IMR-90 (cell line): ENCODE results near the gene DPYD. TPM values are rescaled to one million over a fixed set of nuclear protein-coding genes. Genes with fewer than 3 reads are reported as not detected.

Experiments used
- ATAC-seq: fragments of 200-7000 bp; cut with Tn5 transposase; 2 replicates; pipeline ENCODE4 v1.9.1; 2020; ENCODE audit warnings: low read depth, mild to moderate bottlenecking, moderate library complexity
- BruUV-seq: library from RNA; stranded (reverse); fragments of 400-500 nt; replicated peaks from 2 replicates; lab custom pipeline; 2021; lab: Mats Ljungman, UMichigan
- CTCF ChIA-PET: fragments of 300-600 bp; formaldehyde crosslinking; extraction: SDS; loops from one replicate; lab custom pipeline; 2021; ENCODE audit warnings: antibody characterized with exemption; lab: Yijun Ruan, JAX
- POLR2A ChIA-PET: fragments of 300-600 bp; sonication (Branson Sonifier 250); formaldehyde crosslinking; loops from one replicate; lab custom pipeline; 2022; ENCODE audit warnings: antibody characterized with exemption; ENCODE audit not compliant: unreplicated experiment; lab: Charles Lee
- DNase-seq: peaks from one replicate; pipeline ENCODE4 v3.0.0; 2013
- H2AFZ ChIP-seq: replicated peaks from 2 replicates; pipeline ENCODE3; 2013; ENCODE audit warnings: low read length, mild to moderate bottlenecking; ENCODE audit not compliant: poor library complexity
- H2AK5ac ChIP-seq: 2 replicates; pipeline ENCODE4 v1.6.1; 2013; ENCODE audit warnings: low read depth, low read length, inconsistent platforms
- H2AK9ac ChIP-seq: replicated peaks from 2 replicates; pipeline ENCODE3; 2013; ENCODE audit warnings: mild to moderate bottlenecking, low read depth, low read length, moderate library complexity; ENCODE audit not compliant: poor library complexity
- H2BK120ac ChIP-seq: 2 replicates; pipeline ENCODE4 v1.6.1; 2013; ENCODE audit warnings: low read depth, low read length, inconsistent platforms
- H2BK15ac ChIP-seq: 3 replicates; pipeline ENCODE4 v1.6.1; 2013; ENCODE audit warnings: low read depth, low read length, inconsistent platforms
- H2BK20ac ChIP-seq: 2 replicates; pipeline ENCODE4 v1.6.1; 2013; ENCODE audit warnings: low read depth, mild to moderate bottlenecking, inconsistent platforms, low read length, moderate library complexity
- H2BK5ac ChIP-seq: 2 replicates; pipeline ENCODE4 v1.6.1; 2013; ENCODE audit warnings: mild to moderate bottlenecking, low read depth, low read length, inconsistent platforms; ENCODE audit not compliant: poor library complexity, severe bottlenecking
- H3K14ac ChIP-seq: replicated peaks from 2 replicates; pipeline ENCODE4 v1.6.1; 2013; ENCODE audit warnings: low read depth, low read length, inconsistent platforms
- H3K18ac ChIP-seq: 2 replicates; pipeline ENCODE4 v1.6.1; 2013; ENCODE audit warnings: low read depth, low read length, control low read depth
- H3K23ac ChIP-seq: 2 replicates; pipeline ENCODE4 v1.6.1; 2013; ENCODE audit warnings: low read depth, low read length, inconsistent platforms
- H3K27ac ChIP-seq: 2 replicates; pipeline ENCODE4 v1.5.1; 2013; ENCODE audit warnings: mild to moderate bottlenecking, control low read depth, low read length; ENCODE audit not compliant: insufficient read depth
- H3K27me3 ChIP-seq: 2 replicates; pipeline ENCODE4 v1.6.1; 2013; ENCODE audit warnings: low read length; ENCODE audit not compliant: control insufficient read depth, insufficient read depth
- H3K36me3 ChIP-seq: 2 replicates; pipeline ENCODE4 v1.6.1; 2013; ENCODE audit warnings: low read length, mixed read lengths; ENCODE audit not compliant: control insufficient read depth, insufficient read depth
- H3K4ac ChIP-seq: 2 replicates; pipeline ENCODE4 v1.6.1; 2013; ENCODE audit warnings: low read depth, low read length, inconsistent platforms
- H3K4me1 ChIP-seq: 2 replicates; pipeline ENCODE4 v1.6.1; 2013; ENCODE audit warnings: low read length, mixed read lengths; ENCODE audit not compliant: control insufficient read depth, insufficient read depth
- H3K4me2 ChIP-seq: 2 replicates; pipeline ENCODE4 v1.6.1; 2013; ENCODE audit warnings: low read depth, mild to moderate bottlenecking, control low read depth, low read length, moderate library complexity
- H3K4me3 ChIP-seq: 2 replicates; pipeline ENCODE4 v1.5.1; 2013; ENCODE audit warnings: low read depth, mild to moderate bottlenecking, control low read depth, low read length, moderate library complexity; ENCODE audit not compliant: insufficient read depth
- H3K56ac ChIP-seq: 2 replicates; pipeline ENCODE4 v1.6.1; 2013; ENCODE audit warnings: low read length, inconsistent platforms; ENCODE audit not compliant: insufficient read depth; ENCODE audit errors: extremely low read depth
- H3K79me1 ChIP-seq, 2 experiments: 2 replicates each; pipeline ENCODE4 v1.6.1; 2013; ENCODE audit warnings: low read length in 2 of 2, inconsistent platforms in 1 of 2, low read depth in 1 of 2
- H3K9ac ChIP-seq: 2 replicates; pipeline ENCODE4 v1.6.1; 2013; ENCODE audit warnings: low read depth, low read length, control low read depth
- H3K9me1 ChIP-seq: 2 replicates; pipeline ENCODE4 v1.6.1; 2013; ENCODE audit warnings: low read length, inconsistent platforms; ENCODE audit not compliant: insufficient read depth
- H3K9me3 ChIP-seq: 2 replicates; pipeline ENCODE4 v1.6.1; 2013; ENCODE audit warnings: low read length; ENCODE audit not compliant: control insufficient read depth, insufficient read depth
- H4K20me1 ChIP-seq: 2 replicates; pipeline ENCODE4 v1.6.1; 2013; ENCODE audit warnings: low read length, inconsistent platforms; ENCODE audit not compliant: insufficient read depth
- H4K5ac ChIP-seq: 2 replicates; pipeline ENCODE4 v1.6.1; 2013; ENCODE audit warnings: mild to moderate bottlenecking, low read depth, low read length, control low read depth
- H4K8ac ChIP-seq, 2 experiments: 2 replicates each; pipeline ENCODE4 v1.6.1; 2013; ENCODE audit warnings: low read depth in 2 of 2, low read length in 2 of 2, control low read depth in 1 of 2, inconsistent platforms in 1 of 2
- H4K91ac ChIP-seq: 2 replicates; pipeline ENCODE4 v1.6.1; 2013; ENCODE audit warnings: low read depth, low read length, inconsistent platforms; ENCODE audit not compliant: insufficient read depth
- POLR2A ChIP-seq: IDR thresholded peaks from 2 replicates; pipeline ENCODE4 v1.6.1; 2012; ENCODE audit warnings: mild to moderate bottlenecking, low read depth, low read length
- RAD21 ChIP-seq: IDR thresholded peaks from 2 replicates; pipeline ENCODE4 v1.6.1; 2012; ENCODE audit warnings: low read length, improper control_type of control experiment
- SMC3 ChIP-seq: fragments of 150-350 bp; IDR thresholded peaks from 2 replicates; pipeline ENCODE4 v1.6.1; 2016; ENCODE audit warnings: low read depth, mild to moderate bottlenecking, antibody characterized with exemption, low read length, moderate library complexity
- WGBS, 2 experiments: methylation state at CpG; one replicate each; pipeline versions ENCODE4 v1.1.5 to v1.1.7; 2013; ENCODE audit warnings: missing lambda C conversion rate in 2 of 2; ENCODE audit not compliant: insufficient read length in 1 of 2; ENCODE audit errors: extremely low coverage in 2 of 2; 5-methylcytosine and 5-hydroxymethylcytosine counted together
- dilution Hi-C: fragments of 300-500 bp; cut with HindIII; formaldehyde crosslinking; loops from one replicate; pipeline ENCODE4 v1.14.3; 2018; ENCODE audit warnings: low sequenced_read_pairs; ENCODE audit not compliant: unreplicated experiment
- in situ Hi-C: fragments of 300-500 bp; cut with MboI; formaldehyde crosslinking; loops from 3 replicates; pipeline ENCODE4 v1.14.3; 2019; ENCODE audit warnings: low sequenced_read_pairs, inconsistent platforms, mixed read lengths
- intact Hi-C: fragments of 100-400 bp; cut with micrococcal nuclease; formaldehyde crosslinking; loops from 2 replicates; pipeline ENCODE4 v1.10.0; 2022
- polyA plus RNA-seq, 3 experiments: library from polyadenylated mRNA; depleted of rRNA; stranded (reverse); fragments of >200 nt; gene quantifications; 2 replicates each; pipeline ENCODE4 v1.2.3, GENCODE V29; 2012; ENCODE audit warnings: low replicate concordance in 1 of 3
- total RNA-seq: library from RNA; depleted of rRNA; stranded (reverse); fragments of >200 nt; gene quantifications from 2 replicates; pipeline ENCODE4 v1.2.3, GENCODE V29; 2012

The DPYD gene
- total and polyA plus RNA-seq, 2 of the 4 experiments (the other 2 are of a cell fraction) = 9.3 to 47.3 TPM

GRCh38 chr1:97943354-97943753, 22.5 kb upstream of the DPYD start:
- Histone ChIP-seq H3K9ac (no peak overlapping the region), H3K4me1 (peaks cover 4% of the 10 kb centered on the region), H3K9me3 (no peaks in the 10 kb centered on the region), H2AFZ (peak overlapping the region; percentile 4), H4K5ac (peak overlapping the region; percentile 59; the same call in 1 of the 2 replicates), H3K36me3 (no peaks in the 10 kb centered on the region), H3K27ac (peak overlapping the region; percentile 20; the same call in 1 of the 2 replicates), H2BK5ac (peak overlapping the region; percentile 1), H3K9me1 (no peaks in the 10 kb centered on the region), H3K4me3 (no peak overlapping the region), H3K4me2 (peak overlapping the region; percentile 66), H2BK15ac (peak overlapping the region; percentile 50; the same call in 1 of the 3 replicates), H3K79me1 (no peaks in the 10 kb centered on the region), H3K56ac (peak overlapping the region; percentile 2; the same call in 1 of the 2 replicates), H3K23ac (no peak overlapping the region), H2BK20ac (peak overlapping the region; percentile 4; the same call in 1 of the 2 replicates), H3K18ac (peak overlapping the region; percentile 74; the same call in 1 of the 2 replicates), H3K27me3 (no peaks in the 10 kb centered on the region), H3K4ac (peak overlapping the region; percentile 51; the same call in 1 of the 2 replicates), H4K20me1 (no peaks in the 10 kb centered on the region), H2AK9ac (no peak overlapping the region), H4K91ac (peak overlapping the region; percentile 27; the same call in 1 of the 2 replicates), H4K8ac (peak overlapping the region; percentile 25 to 49; a peak in 3 of 4 replicates), H3K14ac (no peak overlapping the region; the same call in 1 of the 2 replicates), H2BK120ac (peak overlapping the region; percentile 70), H2AK5ac (no peak overlapping the region)
- ATAC-seq = peak; percentile 83
- intact Hi-C loops = loop anchor here (5.0 kb wide), 1 partner anchor 34 kb away; no protein-coding TSS in a partner anchor
- dilution Hi-C loops = no loop called here
- ChIA-PET CTCF (interaction anchor here (0.7 to 0.9 kb wide), 3 partner anchors 138 to 1128 kb away, joined by 3 read pairs; no protein-coding TSS in a partner anchor), POLR2A (no interaction called here)
- in situ Hi-C loops = no loop called here
- WGBS, 2 experiments = no CpG with 5 or more reads among the region's 4 CpGs
- DNase-seq = peak; percentile 78
- TF ChIP-seq POLR2A = no peak
- no peak for TF ChIP-seq SMC3
- no peak for TF ChIP-seq RAD21
- BruUV-seq = no TSS peak
